Lung (tissue), 12 donors: ENCODE measurements around the gene BMP3. TPM values are rescaled to one million over a fixed set of nuclear protein-coding genes. Genes with fewer than 3 reads are reported as not detected.
A peak's percentile ranks its signal among the peaks of the same experiment; 100 is the strongest.

Experiments used
- ATAC-seq: fragments of 200-7000 bp; cut with Tn5 transposase; one replicate; pipeline ENCODE4 v1.9.1; 2020; ENCODE audit warnings: moderate number of reproducible peaks; ENCODE audit not compliant: insufficient read depth, low FRiP score
- DNase-seq, 3 donors: peaks; one replicate each; pipeline ENCODE4 v3.0.0-alpha.2; 2013 to 2017
- H3K27ac ChIP-seq, 2 donors: one replicate each; pipeline ENCODE4 v1.5.1; 2013; ENCODE audit warnings: mild to moderate bottlenecking in 2 of 2, moderate library complexity in 2 of 2, control low read depth in 1 of 2, inconsistent platforms in 1 of 2, low read depth in 1 of 2, low read length in 1 of 2
- H3K27me3 ChIP-seq, 3 donors: one replicate each; pipeline ENCODE4 v1.5.1; 2013; ENCODE audit warnings: low read length in 2 of 3; ENCODE audit not compliant: control insufficient read depth in 3 of 3, insufficient read depth in 3 of 3
- H3K36me3 ChIP-seq, 4 donors: one replicate each; pipeline ENCODE4 v1.5.1; 2013; ENCODE audit warnings: low read length in 4 of 4, mild to moderate bottlenecking in 1 of 4, moderate library complexity in 1 of 4; ENCODE audit not compliant: control insufficient read depth in 4 of 4, insufficient read depth in 4 of 4
- H3K4me1 ChIP-seq, 5 donors: one replicate each; pipeline ENCODE4 v1.5.1; 2013; ENCODE audit warnings: low read length in 5 of 5, mild to moderate bottlenecking in 2 of 5, moderate library complexity in 1 of 5; ENCODE audit not compliant: control insufficient read depth in 5 of 5, insufficient read depth in 5 of 5
- H3K4me3 ChIP-seq: one replicate; pipeline ENCODE4 v1.5.1; 2013; ENCODE audit warnings: mild to moderate bottlenecking, control low read depth, moderate library complexity
- H3K9ac ChIP-seq, 2 donors: one replicate each; pipeline ENCODE4 v1.5.1; 2013; ENCODE audit warnings: low read length in 2 of 2, control low read depth in 1 of 2; ENCODE audit not compliant: insufficient read depth in 1 of 2
- H3K9me3 ChIP-seq, 4 donors: one replicate each; pipeline ENCODE4 v1.5.1; 2013; ENCODE audit warnings: low read length in 3 of 4, mild to moderate bottlenecking in 1 of 4, moderate library complexity in 1 of 4; ENCODE audit not compliant: control insufficient read depth in 4 of 4, insufficient read depth in 3 of 4
- CTCF ChIP-seq: IDR thresholded peaks from 2 replicates; pipeline ENCODE4 v1.5.1; 2012; ENCODE audit warnings: mild to moderate bottlenecking; ENCODE audit errors: control extremely low read depth, extremely low read depth
- WGBS, 2 donors: extraction: QIAGEN DNeasy Blood & Tissue Kit; methylation state at CpG; one replicate each; pipeline ENCODE4 v1.1.7; 2013; 5-methylcytosine and 5-hydroxymethylcytosine counted together
- polyA plus RNA-seq, 2 donors: library from polyadenylated mRNA; stranded (reverse); fragments of 200-250 nt; gene quantifications; one replicate each; pipeline ENCODE4 v1.2.1, GENCODE V29; 2013
- total RNA-seq, 2 donors: library from RNA; depleted of rRNA in 1 of 2; stranded (reverse); fragments of >200 nt in 1 of 2; gene quantifications; one replicate each; pipeline ENCODE4 v1.2.1, GENCODE V29; 2014 to 2021
- donor health status: control.
- donor health status: control.
- donor health status: Bipolar disorder and iron deficiency.
- donor health status: healthy.
- donor health status: DM: yes; HTN: yes; CAD: no.

BMP3 gene
- total and polyA plus RNA-seq, 4 donors = 1.6 to 24.1 (median 5.2) TPM

- no peak overlapping the region for H3K27ac ChIP-seq
These were observed 7.0 kb upstream of the BMP3 start for GRCh38 chr4:81023484-81023883.

DNA sequence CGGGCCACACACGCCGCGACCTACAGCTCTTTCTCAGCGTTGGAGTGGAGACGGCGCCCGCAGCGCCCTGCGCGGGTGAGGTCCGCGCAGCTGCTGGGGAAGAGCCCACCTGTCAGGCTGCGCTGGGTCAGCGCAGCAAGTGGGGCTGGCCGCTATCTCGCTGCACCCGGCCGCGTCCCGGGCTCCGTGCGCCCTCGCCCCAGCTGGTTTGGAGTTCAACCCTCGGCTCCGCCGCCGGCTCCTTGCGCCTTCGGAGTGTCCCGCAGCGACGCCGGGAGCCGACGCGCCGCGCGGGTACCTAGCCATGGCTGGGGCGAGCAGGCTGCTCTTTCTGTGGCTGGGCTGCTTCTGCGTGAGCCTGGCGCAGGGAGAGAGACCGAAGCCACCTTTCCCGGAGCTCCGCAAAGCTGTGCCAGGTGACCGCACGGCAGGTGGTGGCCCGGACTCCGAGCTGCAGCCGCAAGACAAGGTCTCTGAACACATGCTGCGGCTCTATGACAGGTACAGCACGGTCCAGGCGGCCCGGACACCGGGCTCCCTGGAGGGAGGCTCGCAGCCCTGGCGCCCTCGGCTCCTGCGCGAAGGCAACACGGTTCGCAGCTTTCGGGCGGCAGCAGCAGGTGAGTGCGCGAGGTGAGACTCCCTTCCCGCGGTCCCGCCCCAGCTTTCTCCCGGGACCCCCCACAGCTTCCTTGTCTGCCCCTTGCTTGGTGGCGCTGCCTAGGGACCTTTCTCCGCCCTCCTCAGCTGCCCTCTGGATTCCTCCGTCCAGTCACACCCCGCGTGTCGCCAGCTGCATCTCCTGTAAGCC is 678 bp downstream of the BMP3 start:
- Histone ChIP-seq H3K27ac (peak overlapping the region in 1 of 2 donors; percentile 62), H3K27me3 (peaks cover 0 to 47% (median 36%) of the 10 kb centered on the region in 3 donors), H3K4me1 (peaks cover 0 to 21% (median 2%) of the 10 kb centered on the region in 5 donors), H3K9ac (peak overlapping the region; percentile 11 to 50), H3K9me3 (no peaks in the 10 kb centered on the region), H3K36me3 (no peaks in the 10 kb centered on the region), H3K4me3 (peak overlapping the region; percentile 17)
- no peak for TF ChIP-seq CTCF
- DNase-seq (peak in 2 of 3 donors; percentile 21 to 27), ATAC-seq (peak; percentile 40)
- WGBS, 2 donors = 1% methylated on average over 73 to 77 of the region's 77 CpGs

More at GRCh38 chr4:81023484-81023883, 7.0 kb upstream of the BMP3 start:
- no peak for TF ChIP-seq CTCF
- Histone ChIP-seq H3K9ac (no peak overlapping the region), H3K9me3 (no peaks in the 10 kb centered on the region), H3K27me3 (peaks cover 0 to 8% (median 0%) of the 10 kb centered on the region in 3 donors), H3K4me1 (no peaks in the 10 kb centered on the region), H3K4me3 (no peak overlapping the region), H3K36me3 (no peaks in the 10 kb centered on the region)
- no peak for ATAC-seq
- DNase-seq = no peak

DNA sequence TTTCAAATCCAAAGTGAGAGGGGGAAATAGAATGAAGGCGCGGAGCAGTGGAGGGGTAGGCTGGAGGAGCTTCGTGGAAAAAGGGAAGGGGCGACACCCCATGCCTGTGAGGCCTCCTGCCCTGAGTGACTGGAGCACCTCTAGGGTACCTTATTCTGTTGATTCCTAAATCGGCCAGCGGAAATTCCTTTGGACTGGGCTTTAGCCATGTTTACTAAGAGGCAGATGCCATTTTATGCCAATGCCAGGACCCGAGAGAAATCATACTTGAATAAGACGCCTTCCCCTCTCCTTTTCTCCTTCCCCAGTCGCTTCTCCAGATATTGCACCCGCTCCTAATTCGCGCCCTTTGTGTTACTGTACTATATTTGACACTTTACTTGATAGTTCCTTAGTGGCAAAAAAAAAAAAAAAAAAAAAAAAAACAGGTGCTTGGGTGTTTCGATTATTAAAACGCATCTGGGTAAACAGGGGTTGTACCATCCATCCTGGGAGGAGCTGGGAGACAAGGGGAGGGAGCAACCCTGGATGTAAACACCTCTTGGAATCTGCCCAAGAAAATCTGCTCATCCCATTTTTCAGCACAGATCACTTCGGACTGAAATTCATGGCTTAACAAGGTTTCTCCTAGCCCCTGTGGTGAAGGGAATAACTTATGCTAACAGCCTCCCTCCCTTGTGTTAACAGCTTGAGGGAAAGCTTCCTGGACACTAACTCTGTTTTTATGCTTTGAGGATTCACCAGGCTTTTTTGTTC is 1.5 kb downstream of the BMP3 start:
- no peak for ATAC-seq
- WGBS, 2 donors = 13 to 21% methylated on average over 15 of the region's 15 CpGs

More for the DNA sequence above, 1.5 kb downstream of the BMP3 start:
- H3K9ac ChIP-seq = peak overlapping the region; percentile 11 to 50
- peak overlapping the region in 1 of 2 donors; percentile 62 for H3K27ac ChIP-seq
- H3K4me1 ChIP-seq = peaks cover 0 to 21% (median 2%) of the 10 kb centered on the region in 5 donors
- no peaks in the 10 kb centered on the region for H3K36me3 ChIP-seq
- TF ChIP-seq CTCF = no peak
- peaks cover 0 to 47% (median 36%) of the 10 kb centered on the region in 3 donors for H3K27me3 ChIP-seq
- H3K4me3 ChIP-seq = no peak overlapping the region
- no peaks in the 10 kb centered on the region for H3K9me3 ChIP-seq
- DNase-seq = no peak
